IMR-90 (cell line): ENCODE results near the gene ZNF467.

Source experiments
- MAFK ChIP-seq: IDR thresholded peaks from 2 replicates; pipeline ENCODE4 v1.6.1; 2012; ENCODE audit warnings: low read depth, low read length, improper control_type of control experiment
- NFE2L2 ChIP-seq: fragments of 150-350 bp; IDR thresholded peaks from 2 replicates; pipeline ENCODE4 v1.6.1; 2016; ENCODE audit warnings: low read depth, mild to moderate bottlenecking, low read length
- POLR2A ChIP-seq: IDR thresholded peaks from 2 replicates; pipeline ENCODE4 v1.6.1; 2012; ENCODE audit warnings: mild to moderate bottlenecking, low read depth, low read length
- TF ChIP-seq, protein P1 (sequence below): conservative IDR thresholded peaks from 2 replicates; pipeline ENCODE4 v1.5.1; 2012; ENCODE audit warnings: mild to moderate bottlenecking, low read depth, low read length, improper control_type of control experiment

DNA sequence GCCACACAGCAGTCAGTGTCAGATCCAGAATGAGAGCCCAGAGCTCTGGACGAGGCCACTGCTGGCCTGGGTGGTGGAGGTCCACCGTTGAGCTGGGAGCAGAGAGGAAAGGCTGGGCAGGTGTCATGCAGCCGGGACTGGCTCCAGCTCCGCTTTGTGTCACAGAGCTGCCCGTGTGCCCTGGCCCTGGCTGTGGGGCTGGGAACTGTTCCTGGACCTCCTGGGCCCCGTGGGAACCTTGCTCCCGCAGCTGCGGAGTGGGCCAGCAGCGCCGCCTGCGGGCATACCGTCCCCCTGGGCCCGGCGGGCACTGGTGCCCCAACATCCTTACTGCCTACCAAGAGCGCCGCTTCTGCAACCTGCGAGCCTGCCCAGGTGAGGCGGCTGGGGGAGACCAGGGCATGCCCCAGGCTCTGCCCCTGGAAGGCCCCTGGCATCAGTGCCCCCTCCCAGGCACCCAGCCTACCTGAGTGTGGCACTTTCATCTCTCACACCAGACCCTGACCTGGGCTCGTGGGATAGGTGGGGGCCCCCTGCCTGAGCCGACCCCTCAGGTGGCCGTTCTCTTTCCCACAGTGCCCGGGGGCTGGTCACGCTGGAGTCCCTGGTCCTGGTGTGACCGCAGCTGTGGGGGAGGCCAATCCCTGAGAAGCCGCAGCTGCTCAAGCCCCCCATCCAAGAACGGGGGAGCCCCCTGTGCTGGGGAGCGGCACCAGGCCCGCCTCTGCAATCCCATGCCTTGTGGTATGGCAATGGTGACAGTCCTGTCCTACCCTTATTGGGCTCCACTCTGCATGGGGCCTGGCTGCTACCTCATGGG is 46.0 kb upstream of the ZNF467 start:
- no peak for TF ChIP-seq MAFK
- TF ChIP-seq, protein P1, sequence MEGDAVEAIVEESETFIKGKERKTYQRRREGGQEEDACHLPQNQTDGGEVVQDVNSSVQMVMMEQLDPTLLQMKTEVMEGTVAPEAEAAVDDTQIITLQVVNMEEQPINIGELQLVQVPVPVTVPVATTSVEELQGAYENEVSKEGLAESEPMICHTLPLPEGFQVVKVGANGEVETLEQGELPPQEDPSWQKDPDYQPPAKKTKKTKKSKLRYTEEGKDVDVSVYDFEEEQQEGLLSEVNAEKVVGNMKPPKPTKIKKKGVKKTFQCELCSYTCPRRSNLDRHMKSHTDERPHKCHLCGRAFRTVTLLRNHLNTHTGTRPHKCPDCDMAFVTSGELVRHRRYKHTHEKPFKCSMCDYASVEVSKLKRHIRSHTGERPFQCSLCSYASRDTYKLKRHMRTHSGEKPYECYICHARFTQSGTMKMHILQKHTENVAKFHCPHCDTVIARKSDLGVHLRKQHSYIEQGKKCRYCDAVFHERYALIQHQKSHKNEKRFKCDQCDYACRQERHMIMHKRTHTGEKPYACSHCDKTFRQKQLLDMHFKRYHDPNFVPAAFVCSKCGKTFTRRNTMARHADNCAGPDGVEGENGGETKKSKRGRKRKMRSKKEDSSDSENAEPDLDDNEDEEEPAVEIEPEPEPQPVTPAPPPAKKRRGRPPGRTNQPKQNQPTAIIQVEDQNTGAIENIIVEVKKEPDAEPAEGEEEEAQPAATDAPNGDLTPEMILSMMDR: no peak
- no peak for TF ChIP-seq POLR2A
- no peak for TF ChIP-seq NFE2L2
